Erythroblast (primary cell): ENCODE measurements around the gene GRIFIN.

Experiments used
- DNase-seq, 2 experiments: peaks; one replicate each; lab custom pipeline; 2025; lab: John Stamatoyannopoulos, UW
- GATA1 ChIP-seq: IDR thresholded peaks from 2 replicates; pipeline ENCODE4 v1.6.1; 2011; ENCODE audit warnings: low read depth, mild to moderate bottlenecking, control low read depth, low read length, moderate library complexity
- POLR2A ChIP-seq: IDR thresholded peaks from 2 replicates; pipeline ENCODE4 v1.6.1; 2011; ENCODE audit warnings: mild to moderate bottlenecking, low read length

GRIFIN gene

DNA sequence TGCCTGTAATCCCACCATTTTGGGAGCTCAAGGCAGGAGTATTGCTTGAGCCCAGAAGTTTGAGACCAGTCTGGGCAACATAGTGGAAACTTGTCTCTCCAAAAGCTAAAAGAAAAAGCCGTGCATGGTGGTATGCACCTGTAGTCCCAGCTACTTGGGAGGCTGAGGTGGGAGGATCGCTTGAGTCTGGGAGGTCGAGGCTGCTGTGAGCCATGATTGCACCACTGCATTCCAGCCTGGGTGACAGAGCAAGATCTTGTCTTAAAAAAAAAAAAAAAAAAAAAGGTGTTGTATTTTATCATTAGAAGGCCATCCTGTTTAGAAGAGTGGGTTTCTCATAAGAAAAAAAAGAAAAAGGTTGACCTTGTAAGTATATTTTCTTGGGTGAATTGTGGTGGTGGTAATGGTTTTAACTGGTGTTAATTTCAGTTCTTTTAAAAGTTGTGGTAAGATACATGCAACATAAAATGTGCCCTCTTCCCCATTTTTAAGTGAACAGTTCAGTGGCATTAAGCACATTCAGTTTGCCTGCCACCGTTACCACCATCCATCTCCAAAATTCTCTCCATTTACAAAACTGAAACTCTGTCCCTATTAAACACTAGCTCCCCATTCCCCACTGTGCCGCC, 34.7 kb downstream of the GRIFIN start:
- TF ChIP-seq POLR2A (no peak), GATA1 (no peak)
- no peak for DNase-seq

DNA sequence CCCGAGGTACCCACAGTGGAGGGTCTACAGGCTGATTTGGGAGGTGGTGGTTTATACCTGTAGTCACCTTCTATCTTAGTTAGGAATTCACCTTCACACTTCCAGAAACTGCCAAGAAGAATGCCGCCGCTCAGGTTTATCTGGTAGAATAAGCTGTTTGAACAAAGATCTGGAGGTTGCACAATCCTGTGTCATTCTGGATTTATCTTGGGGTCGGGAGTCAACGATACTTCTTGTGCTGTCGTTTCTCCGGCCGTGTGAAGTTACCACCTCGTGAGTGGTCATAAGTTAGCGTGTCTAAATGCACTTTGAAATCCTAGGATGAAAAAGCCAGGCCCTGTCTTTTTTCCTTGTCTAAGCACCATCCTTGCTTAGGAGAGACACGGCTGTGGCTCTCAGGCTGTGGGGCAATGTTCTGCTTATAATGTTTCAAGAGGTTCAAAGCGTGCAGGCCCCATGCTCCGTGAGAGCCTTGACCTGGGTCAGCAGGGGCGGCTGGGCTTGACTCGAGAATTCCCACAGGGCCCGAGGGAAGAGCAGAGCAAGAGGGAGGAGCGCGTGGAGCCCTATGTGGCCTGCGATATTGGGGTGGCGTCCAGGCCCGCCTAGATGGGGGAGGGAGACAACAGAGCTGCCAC, 35.5 kb downstream of the GRIFIN start:
- TF ChIP-seq POLR2A (no peak), GATA1 (no peak)
- no peak for DNase-seq

DNA sequence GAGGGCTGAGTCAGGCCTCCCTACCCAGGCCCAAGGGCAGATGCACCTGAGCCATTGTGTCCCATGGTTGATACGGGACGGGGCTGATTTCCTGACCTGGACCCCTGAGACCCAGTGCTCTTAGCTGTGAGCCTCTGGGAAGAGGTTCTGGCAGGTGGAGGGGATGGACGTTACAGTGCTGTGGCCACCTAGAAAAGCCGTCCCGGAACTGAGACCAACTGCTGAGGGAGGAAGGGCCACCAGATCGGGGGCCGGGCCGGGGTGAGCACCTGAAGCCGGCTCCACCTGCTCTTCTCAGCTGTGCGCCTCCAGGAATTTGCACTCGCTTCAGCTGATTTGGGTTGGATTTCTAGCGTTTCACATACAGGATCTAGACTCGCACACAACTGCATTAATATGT, 37.4 kb downstream of the GRIFIN start:
- no peak for DNase-seq
- no peak for TF ChIP-seq POLR2A

DNA sequence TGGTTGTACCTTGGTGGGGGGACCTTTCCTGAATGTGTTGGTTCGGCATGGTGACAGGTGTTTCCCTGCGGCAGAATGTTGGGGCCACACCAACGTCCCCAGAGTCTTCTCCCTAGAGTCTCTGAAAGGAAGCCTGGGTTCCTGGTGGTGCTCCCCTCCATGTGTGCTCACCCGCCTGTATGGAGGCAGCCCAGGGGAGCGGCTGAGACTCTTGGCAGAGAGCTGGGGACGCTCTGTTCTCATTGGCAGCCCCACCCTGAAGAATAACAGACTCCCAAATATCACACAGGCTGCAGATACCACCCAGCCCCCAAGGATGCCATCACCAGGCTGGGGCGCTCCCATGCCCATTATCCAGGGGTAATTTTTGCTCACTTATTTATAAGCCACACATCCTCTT, 38.0 kb downstream of the GRIFIN start:
- TF ChIP-seq GATA1: no peak
- TF ChIP-seq POLR2A: peak; percentile 38

DNA sequence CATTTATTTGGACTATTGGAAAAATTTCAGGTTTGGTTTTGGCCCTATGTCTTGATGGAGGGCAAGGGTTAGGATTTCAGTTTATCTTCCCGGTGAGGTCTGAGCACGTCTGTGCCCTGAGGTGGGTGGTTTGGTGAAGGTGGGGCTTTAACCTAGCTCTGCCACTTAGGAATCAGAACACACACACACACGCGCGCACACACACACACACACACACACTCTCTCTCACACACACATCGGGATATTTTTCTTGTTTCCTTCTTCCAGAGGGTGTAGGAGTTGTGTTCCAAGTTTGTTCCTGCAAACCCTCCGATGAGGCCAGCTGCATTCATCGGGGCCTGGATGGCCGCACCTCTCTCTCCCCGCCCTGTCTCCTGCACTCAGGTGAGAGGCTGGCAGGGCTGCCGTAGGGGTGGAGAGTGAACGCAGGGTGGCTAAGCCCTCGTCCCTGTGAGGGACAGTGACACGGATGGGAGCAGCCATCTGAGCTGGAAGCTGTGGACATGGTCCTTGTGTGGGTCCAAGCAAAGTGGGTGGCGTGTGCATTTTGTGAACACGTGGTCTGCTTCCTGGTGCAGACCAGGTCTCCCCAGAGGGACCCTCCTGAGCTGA, 38.6 kb downstream of the GRIFIN start:
- DNase-seq: no peak
- TF ChIP-seq GATA1 (no peak), POLR2A (no peak)

More for the DNA sequence above, 38.0 kb downstream of the GRIFIN start:
- DNase-seq: no peak

DNA sequence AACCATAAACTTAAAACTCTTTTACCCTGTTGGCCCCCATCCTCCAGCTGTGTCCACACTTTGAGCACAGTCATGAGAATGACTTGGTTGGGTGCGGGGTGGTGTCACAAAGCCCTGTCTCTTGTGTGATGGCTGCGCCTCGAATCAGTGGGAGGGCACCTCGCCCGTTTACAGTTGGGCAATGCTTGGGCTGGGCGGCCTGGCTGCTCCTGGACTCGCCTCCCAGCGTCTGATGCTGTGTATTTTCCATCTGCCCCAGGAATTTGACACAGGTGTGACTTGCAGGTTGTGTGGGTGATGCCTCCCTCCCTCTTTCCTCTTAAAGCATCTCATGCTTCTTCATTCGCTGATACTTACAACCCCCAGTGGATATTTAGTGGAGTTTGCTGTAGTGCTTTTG, 39.1 kb downstream of the GRIFIN start:
- no peak for TF ChIP-seq GATA1
- TF ChIP-seq POLR2A: no peak
- no peak for DNase-seq

DNA sequence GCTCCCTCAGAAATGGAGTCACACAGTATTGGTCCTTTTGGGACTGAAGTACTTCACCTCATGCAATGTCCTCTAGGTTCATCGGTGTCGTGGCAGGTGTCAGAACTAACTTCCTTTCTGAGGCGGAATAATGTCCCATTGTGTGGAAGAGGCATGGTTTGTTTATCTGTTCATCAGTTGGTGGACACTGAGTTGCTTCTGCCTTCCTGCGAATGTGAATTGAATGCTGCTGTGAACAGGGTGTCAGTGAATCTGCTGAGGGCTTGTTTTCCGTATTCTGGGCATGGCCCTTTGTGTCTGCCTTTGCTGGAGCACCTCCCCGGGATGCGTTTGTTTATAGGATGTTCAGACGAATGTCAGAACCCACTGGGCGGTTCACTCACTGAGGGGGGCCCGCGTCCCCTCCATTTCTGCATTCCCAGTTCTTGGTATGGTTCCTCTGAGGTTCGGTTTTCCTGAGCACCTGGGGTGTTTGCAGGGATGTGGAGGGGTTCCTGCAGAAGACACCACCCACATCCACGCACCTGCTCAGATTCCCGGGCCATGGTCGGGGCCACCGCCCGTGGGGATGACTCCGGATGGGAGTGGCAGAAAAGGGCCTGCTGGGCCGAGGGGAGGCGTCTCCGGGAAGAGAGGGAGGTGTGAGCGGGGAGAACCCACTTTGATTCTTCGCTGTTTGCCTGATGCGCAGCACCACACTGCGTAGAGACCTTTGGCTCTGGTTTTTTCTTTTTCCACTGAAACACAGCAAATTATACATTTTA, 39.7 kb downstream of the GRIFIN start:
- DNase-seq: no peak
- no peak for TF ChIP-seq POLR2A
- no peak for TF ChIP-seq GATA1

DNA sequence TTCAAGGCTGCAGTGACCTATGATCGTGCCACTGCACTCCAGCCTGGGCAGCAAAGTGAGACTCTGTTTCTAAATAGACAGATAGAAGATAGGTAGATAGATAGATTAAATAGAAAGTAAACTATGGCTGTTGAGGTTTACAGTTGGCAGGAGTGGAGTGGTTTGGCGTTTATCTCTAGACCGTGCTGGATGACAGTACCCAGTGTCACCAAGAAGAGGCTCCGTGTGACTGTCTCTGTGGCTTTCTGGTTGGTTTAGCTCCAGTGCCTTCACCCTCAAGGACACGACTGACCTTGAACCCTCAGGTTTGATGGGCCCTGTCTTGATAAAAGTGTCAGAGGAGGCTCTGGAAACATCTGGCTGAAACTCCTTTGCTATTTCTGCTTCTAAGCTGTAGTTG, 41.1 kb downstream of the GRIFIN start:
- DNase-seq: no peak
- TF ChIP-seq POLR2A: no peak
- TF ChIP-seq GATA1: no peak

DNA sequence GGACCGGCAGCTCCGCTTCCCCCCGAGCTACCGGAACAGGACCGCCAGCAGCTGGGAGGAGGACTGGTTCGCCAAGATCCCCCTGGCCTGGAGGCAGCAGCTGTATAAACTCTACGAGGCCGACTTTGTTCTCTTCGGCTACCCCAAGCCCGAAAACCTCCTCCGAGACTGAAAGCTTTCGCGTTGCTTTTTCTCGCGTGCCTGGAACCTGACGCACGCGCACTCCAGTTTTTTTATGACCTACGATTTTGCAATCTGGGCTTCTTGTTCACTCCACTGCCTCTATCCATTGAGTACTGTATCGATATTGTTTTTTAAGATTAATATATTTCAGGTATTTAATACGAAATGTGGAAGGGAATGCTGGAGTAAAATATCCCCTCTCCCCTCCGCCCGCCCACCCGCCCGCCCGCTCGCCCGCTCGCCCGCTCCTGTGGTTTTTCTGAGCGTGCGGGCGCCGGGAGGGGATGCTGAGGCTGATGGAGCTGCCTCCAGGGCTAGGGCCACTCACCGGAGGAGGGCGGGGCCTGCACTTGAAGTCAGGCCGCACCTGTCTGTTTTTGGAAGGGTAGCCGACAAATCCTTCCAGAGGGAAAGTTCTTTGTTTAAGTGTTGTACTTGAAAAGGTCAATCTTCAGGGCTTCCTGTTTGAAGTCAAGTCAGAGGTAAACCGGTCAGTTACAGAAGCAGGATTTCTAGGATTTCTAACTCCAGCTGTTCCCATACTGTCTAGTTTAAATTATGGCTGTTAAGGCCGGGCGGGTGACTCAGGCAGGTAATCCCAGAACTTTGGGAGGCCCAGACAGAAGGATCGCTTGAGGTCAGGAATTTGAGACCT, 42.3 kb downstream of the GRIFIN start:
- no peak for DNase-seq
- TF ChIP-seq POLR2A (no peak), GATA1 (no peak)

DNA sequence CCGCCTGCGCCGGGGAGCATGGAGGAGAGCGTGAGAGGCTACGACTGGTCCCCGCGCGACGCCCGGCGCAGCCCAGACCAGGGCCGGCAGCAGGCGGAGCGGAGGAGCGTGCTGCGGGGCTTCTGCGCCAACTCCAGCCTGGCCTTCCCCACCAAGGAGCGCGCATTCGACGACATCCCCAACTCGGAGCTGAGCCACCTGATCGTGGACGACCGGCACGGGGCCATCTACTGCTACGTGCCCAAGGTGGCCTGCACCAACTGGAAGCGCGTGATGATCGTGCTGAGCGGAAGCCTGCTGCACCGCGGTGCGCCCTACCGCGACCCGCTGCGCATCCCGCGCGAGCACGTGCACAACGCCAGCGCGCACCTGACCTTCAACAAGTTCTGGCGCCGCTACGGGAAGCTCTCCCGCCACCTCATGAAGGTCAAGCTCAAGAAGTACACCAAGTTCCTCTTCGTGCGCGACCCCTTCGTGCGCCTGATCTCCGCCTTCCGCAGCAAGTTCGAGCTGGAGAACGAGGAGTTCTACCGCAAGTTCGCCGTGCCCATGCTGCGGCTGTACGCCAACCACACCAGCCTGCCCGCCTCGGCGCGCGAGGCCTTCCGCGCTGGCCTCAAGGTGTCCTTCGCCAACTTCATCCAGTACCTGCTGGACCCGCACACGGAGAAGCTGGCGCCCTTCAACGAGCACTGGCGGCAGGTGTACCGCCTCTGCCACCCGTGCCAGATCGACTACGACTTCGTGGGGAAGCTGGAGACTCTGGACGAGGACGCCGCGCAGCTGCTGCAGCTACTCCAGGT, 43.1 kb downstream of the GRIFIN start:
- no peak for DNase-seq
- TF ChIP-seq GATA1: no peak
- TF ChIP-seq POLR2A: no peak

DNA sequence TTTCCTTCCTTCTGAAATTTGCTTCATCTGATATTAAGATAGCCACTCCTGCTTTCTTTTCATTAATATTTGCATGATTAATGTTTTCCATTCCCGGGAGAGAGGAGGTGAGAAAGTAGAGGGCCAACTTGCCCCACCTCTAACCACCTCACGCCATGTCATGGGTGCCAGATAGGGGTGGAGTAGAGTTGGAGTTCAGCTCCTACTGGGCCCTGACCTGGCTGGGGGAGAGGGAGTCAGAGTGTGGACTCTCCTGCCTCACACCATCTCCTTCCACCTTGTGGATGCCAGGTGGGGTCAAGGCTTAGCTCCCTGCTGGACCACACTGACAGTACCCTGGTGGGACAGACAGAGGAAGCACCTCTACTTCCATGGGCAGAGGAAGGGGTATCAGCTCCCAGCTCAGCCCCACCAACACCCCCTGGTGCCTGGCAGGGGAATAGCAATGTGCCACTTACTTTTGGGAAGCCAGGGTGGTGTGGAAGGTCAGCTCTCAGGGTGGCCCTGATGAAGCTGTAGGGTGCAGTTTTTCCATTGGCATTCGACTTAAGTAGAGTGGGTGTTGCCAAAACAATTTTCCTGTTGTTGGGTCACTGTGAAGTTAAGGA, 44.8 kb downstream of the GRIFIN start:
- peak; percentile 51 to 58 for DNase-seq
- no peak for TF ChIP-seq POLR2A
- TF ChIP-seq GATA1: no peak

DNA sequence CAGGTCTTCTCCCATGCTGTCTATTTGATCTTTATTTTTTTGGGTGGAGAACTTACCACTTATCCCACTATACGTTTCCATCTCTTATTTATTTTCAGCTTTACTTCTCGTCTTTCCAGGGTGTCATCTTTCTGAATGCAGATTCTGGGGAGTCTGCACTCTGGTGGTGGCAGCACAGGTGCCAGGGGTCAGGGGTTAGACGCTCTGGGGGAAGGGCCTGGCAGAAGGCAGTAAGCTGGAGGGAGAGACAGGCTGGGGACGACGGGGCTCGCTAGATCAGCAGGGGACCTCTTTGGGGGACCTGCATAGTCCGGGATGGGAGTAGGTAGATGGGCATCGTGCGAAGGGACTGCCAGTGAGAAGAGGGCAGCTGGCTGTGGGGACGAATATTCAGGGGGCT, 50.4 kb downstream of the GRIFIN start:
- TF ChIP-seq POLR2A: no peak
- TF ChIP-seq GATA1: no peak
- no peak for DNase-seq
